Cardiac septum (tissue), 1 donor: ENCODE measurements around the gene COLGALT1. TPM values are rescaled to one million over a fixed set of nuclear protein-coding genes. Genes with fewer than 3 reads are reported as not detected.

Experiments
- DNase-seq: peaks from one replicate; pipeline ENCODE4 v3.0.0-alpha.2; 2020; ENCODE audit warnings: low spot score
- intact Hi-C: fragments of 100-400 bp; cut with DNase I; formaldehyde crosslinking; loops from one replicate; pipeline ENCODE4 v1.14.0; 2022
- total RNA-seq: library from RNA; stranded (reverse); fragmentation: NEBNext Ultra II Directional; extraction: Animal tissue kit (Norgen Biotek cat#: 25700); gene quantifications from one replicate; pipeline ENCODE4 v1.2.1, GENCODE V29; 2021
- donor health status: DM: no; HTN: no; CAD: no.

Gene COLGALT1
- total RNA-seq, 1 donor from 2014 or later: 41.1 TPM

DNA sequence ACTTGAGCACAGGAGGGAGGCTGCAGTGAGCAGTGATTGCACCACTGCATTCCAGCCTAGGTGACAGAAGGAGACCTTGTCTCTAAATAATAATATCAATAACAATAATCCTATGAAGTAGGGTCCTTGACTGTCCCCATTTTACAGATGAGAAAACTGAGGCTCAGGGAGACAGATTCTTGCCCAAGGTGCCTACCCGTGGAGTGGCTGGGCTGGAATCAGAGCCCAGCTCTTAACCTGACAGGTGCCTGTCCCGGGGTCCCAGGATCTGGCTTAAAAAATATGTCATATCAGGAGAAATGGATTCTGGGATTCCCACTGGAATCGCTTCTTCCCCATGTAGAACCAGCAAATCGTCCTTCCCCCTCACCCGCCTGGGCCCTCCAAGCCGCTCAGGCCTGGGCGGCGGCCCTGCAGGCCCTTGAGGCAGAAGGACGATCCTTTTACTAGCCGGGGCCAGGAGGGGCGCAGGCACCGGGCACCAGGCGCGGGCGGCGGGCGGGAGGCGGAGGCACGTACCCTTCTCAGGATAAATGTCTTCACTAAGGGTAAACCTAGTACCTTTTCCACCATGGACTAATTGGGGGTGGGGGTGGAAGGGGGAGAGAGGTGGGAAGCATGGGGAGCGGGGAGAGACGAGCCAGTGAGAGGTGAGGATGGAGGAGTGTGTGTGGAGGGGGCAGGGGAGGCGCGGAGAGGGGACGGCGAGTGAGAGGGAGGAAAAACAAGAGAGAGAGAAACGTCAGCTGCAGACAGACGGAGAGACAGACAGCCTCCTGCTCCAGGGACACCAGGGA is 60.6 kb downstream of the COLGALT1 start:
- intact Hi-C loops: no loop called here
- DNase-seq: no peak

DNA sequence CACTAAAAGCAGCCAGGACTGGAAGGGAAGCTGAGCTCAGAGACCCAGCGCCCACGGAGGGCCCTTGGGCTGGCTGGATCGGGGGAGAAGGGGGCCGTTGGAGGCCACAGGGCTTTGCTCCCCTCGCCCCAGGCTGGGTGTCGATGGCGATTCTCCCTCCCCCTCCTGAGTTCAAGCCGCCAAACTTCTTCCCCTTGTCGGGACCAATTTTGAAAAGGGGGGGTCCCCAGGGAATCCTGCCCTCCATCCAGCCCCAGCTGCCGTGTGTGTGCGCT is 61.2 kb downstream of the COLGALT1 start:
- intact Hi-C loops: no loop called here
- no peak for DNase-seq

DNA sequence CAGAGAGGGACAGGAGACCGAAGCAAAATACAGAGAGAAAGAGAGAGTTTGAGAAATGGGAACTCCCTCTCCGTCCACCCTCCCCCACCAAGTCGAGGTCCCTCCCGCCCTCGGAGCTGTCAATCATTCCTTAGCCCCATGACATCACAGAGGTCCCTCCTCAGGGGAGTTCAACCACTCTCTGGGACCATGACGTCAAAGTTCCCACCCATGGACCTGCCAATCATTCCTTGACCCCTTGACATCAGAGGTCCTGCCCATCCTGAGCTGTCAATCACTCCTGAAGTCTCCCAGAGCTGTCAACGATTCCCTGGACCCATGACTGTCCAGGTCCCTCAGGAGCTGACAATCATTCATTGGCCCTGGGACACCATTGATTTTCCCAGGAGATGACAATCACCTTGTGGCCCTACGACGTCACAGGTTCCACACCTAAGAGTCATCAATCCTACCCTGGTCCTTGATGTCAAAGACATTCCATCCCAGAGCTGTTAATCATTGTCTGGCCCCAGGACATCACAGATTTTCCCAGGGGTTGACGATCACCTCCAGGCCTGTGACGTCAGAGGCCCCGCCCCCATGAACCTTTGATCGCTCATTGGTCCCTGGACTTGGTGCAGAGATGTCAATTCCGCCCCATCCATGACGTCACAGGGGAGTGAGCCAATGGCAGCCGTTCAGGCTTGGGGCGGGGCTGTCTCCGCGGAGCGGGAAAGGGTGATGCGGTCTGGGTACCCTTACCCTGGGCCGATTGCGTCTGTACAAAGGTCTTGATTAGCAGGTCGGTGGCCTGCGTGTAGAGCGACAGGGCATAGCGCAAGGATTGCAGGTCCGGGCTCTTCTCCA is 61.7 kb downstream of the COLGALT1 start:
- intact Hi-C loops: no loop called here
- no peak for DNase-seq

DNA sequence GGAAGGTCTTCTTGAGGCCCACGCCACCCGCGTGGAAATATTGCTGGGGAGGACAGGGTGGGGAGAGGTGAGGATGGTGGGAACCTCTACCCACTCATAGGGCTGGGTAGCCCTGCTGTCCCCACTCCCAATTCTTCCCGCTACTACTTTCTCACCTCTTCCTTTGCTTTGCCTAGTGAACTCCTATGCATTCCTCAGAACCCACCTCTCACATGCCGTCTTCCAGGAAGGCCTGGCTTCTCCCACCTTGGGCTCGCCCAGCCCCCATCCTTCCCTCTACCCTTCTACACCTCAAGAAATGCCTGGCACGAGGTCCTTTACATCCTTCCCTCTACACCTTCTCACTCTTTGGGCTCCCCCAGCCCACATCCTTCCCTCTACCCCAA is 62.4 kb downstream of the COLGALT1 start:
- intact Hi-C loops: no loop called here

DNA sequence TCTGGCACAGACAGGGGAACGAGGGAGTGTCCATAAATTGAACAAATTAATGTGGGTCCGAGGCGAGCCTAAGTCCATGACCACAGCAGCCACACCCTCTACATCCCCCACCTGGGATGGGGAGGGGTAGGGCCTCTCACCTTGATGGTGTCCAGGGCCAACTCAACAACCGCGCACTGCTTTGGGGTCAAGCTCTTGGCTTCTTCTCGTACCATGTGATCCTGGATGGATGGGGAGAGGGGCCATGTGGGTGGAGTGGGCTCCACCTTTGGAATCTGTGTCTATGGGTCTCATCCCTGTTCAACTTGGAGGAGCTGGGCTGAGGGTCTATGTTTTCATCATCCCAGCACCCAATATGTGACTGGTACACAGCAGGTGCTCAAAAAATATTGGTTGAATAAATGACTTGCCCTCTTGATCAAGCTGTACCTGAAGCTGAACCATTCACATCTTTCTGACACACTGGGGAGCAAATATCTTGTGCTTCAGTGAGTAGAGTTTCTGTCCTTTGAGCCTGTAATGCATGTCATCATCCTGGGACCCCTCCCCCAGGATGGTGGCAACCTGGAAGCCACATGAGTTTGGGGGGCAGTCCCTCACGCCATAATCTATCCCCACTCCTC is 62.9 kb downstream of the COLGALT1 start:
- DNase-seq: no peak
- intact Hi-C loops: no loop called here

More for the DNA sequence above, 62.4 kb downstream of the COLGALT1 start:
- no peak for DNase-seq

DNA sequence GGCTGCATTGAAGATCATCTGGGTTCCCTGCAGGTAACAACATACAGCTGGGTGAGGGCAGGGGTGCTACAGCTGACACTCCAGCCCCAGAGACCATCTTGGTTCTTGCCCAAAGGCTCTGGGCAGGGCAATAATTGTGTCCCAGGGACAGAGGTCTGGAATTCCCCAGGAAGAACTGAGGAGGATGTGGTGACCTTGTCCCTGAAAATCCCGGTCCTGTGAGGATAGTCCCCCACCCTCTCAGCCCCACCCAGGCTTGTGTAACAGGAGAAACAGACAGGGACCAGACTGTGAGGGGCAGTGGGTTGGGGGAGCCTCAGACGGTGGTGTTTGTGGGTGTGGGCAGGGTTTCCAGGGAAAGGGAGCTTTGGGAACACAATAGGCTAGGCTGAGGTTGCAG is 63.5 kb downstream of the COLGALT1 start:
- intact Hi-C loops: no loop called here
- no peak for DNase-seq

DNA sequence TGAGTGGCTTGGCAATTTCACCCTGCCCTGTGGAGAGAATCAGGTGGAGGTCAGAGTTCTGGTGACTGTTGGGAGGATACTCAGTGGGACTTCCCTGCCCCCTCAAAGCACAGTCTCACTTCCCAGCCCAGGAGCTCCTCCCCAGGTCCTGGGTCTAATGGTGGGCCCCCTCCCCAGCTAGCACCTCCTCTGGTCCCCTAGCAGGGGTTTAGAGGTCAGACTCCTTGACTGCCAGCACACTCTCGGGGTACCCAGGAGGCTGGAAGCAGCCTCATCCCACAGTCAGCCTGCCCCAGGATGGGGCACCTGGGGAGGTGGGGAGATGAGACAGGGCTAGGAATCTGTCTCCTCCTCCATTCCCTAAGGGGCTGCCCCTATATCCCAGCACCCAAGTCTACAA is 65.2 kb downstream of the COLGALT1 start:
- intact Hi-C loops: no loop called here
- DNase-seq: no peak

DNA sequence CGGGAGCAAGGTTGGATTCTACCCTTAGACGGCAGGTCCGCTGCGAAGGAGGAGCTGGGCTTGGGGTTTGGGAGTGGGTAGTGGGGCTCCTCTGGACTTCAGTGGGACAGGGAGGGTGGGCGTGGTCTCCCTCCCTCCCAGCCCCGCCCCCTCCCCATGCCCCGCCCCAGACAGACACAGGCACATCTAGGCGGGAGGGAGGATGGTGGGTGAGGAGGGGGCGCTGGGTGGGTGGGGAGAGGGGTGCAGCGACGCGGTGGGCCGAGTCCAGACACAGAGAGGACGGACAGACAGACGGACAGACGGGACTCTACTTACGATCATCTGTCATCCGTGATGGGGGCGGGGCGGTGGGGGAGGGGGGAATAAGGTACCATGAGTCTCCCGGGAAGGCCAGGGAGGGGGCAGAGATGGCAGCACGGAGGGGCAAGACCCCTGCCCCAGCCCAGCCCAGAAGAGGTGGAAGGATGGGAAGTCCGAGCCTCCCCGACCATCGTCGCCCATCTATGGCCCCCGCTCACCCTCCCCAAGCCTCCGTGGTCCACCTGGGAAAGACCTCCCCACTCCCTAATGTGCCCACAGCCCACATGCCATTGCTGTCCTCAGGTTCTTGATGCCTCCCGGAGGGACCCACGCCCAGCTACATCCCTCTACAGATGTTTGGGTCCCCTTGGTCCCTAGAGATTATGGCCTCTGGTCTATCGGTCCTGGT is 67.9 kb downstream of the COLGALT1 start:
- intact Hi-C loops: no loop called here

DNA sequence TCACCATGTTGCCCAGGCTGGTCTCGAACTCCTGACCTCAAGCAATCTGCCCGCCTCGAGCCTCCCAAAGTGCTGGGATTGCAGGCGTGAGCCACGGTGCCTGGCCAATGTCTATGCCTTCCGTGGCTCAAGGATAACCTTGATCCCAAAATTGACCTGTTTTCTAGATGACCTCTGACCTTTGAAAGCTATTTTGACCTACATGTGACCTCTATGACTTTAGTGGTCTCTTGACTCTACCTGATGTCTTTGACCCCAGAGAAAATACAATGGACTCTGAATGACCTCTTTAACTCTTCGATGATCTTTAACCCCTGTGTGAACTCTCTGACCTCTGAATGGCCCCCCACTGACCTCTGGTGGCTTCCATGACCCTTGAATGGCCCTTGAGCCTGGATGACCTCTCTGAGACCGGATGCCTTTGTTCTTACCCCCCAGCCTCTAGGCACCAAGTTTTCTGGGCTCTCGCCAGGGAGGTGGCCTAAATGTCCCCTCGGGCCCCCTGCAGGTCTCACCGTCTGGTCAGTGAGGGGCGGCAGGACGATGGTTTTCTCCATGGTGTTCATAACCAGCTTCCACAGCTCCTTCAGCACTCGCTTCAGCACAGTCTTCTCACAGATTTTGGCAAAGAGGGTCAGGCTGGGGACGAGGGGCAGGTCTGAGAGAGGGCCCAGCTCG is 69.0 kb downstream of the COLGALT1 start:
- intact Hi-C loops: no loop called here
- no peak for DNase-seq

More for the DNA sequence above, 67.9 kb downstream of the COLGALT1 start:
- DNase-seq: no peak

DNA sequence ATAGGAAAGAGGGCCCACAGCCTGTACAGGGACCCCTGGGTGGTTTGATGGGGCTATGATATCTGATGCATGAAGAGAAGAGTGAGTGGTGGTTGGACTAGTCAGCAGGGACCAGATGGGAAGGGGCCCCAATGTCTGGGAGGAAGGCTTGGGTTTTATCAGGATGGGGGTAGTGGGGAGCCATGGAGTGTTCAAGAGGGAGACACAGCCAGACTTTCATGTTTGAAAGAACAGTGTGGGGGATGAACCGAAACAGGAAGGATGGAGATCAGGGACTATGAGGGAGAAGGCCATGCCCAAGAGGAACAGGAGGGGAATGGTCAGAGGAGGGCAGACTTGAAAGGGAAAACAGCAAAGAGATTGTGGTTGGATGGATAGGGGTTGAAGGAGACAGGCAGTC is 69.6 kb downstream of the COLGALT1 start:
- DNase-seq: no peak
- intact Hi-C loops: no loop called here

DNA sequence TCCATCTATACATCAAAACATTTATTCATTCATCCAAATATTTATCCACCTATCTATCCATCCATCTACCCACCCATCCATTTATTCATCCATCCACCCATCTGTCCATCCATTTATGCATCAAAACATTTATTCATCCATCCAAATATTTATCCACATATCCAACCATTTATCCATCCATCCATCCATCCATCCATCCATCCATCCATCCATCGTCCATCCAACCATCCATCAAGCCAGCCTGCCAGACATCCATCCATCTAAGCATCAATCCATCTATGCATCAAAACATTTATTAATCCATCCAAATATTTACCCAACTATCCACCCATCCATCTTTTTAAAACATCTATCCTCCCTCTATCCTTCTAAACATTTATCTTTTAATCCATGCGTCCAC is 70.5 kb downstream of the COLGALT1 start:
- no peak for DNase-seq
- intact Hi-C loops: no loop called here

DNA sequence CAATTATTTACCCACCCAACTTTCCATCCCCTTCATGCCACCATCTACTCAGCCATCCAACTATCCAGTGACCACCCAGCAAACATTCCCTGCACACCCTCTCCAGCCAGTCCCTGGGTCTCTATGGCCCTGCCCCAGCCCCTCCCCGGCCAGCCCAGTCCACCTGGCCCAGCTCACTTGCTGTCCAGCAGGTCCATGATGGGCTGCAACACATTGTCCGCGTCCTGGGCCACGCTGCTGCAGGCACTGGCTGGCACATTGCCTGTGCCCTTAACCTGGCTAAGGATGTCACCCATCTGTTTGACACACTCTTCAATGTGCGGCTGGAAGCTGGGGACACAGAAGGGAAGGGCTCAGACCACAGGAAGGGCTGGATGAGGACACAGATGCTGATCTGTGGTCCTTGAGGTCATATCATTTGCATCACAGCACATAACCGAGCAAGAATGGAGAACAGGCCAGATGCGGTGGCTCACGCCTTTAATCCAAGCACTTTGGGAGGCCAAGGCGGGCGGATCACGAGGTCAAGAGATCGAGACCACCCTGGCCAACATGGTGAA is 71.1 kb downstream of the COLGALT1 start:
- intact Hi-C loops: no loop called here
- DNase-seq: no peak

DNA sequence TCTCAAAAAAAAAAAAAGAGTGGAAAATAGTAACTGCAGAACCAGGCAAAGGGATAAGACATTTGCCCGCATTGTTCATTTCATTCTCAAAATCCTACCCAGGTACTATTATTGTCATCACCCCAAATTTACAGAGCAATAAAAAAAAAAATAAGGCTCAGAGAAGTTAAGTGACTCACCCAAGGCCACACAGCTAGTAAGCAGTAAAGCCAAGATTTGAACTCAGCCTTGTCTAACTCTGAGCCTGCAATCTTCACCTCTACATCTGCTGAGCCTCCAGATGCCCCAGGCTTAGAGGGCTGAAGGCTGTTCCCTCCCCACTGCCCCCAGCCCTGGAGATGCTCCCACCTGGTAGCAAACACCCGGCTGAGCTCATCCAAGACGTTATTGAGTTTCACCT is 71.7 kb downstream of the COLGALT1 start:
- intact Hi-C loops: no loop called here
- DNase-seq: no peak

DNA sequence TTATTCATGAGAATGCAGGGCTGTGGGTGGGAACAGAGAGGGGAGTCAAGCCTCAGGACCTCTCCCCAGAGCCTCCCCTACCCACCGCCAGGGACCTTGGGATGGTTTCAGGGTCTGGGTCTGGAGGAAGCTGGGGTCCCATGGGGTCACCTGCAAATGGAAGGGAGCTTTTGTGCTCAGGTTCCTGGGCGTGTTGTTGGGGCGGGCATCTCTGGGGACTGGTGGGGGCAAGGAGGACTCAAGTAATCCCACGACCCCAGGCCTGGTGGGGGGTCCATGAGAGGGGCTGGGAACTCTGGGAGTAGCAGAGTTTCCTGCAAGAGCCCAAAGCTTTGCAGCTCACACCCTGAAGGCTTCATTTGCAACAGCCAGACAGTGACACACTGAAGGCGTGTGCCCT is 72.5 kb downstream of the COLGALT1 start:
- DNase-seq: no peak
- intact Hi-C loops: no loop called here

DNA sequence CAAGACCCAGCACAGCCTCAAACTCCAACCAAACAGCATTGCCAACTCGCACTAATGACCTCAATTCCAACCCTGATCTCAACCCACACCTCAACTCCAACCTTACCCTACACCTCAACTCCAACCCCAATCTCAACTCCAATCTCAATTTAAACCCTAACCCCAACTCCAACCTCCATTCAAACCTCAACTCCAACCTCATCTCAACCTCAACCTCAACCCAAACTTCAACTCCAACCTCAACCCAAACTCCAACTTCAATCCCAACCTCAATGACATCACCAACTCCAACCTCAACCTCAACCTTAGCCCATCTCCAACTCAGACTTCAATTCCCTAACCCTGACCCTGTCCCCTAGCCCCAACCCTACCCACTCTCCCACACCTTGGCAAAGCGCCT is 74.3 kb downstream of the COLGALT1 start:
- DNase-seq: no peak
- intact Hi-C loops: no loop called here

DNA sequence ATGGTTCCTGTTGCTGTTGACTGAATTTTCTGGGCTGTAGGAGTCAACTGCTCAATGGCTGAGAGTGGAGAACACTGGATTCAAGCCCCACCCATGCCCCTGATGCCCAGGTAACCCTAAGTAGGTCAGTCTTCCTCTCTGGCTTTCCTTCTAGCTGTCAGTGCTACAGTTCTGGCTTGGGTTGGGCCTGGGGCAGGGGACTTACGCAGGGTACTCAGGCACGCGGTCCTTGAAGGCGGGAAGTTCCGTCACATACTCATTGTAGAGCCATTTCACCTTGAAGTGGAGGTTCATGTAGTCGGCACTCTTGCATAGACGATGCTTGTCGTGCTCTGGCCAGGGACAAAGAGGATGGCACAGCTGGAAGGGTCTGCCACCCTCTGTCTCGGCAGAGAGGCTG is 77.1 kb downstream of the COLGALT1 start:
- intact Hi-C loops: no loop called here
- DNase-seq: no peak
